HCT116 (cell line): ENCODE data around the gene FBXL7. TPM values are rescaled to one million over a fixed set of nuclear protein-coding genes. Genes with fewer than 3 reads are reported as not detected.

Experiments used
- ATAC-seq: fragments of 200-7000 bp; cut with Tn5 transposase; 2 replicates; pipeline ENCODE4 v1.9.1; 2020; ENCODE audit warnings: mild to moderate bottlenecking, moderate library complexity
- BruUV-seq: library from RNA; stranded (reverse); fragments of 400-500 nt; replicated peaks from 2 replicates; lab custom pipeline; 2021; lab: Mats Ljungman, UMichigan
- CTCF ChIA-PET: fragments of 300-600 bp; sonication (Branson Sonifier 250); formaldehyde crosslinking; loops from one replicate; lab custom pipeline; 2021; ENCODE audit warnings: antibody characterized with exemption; lab: Charles Lee
- POLR2A ChIA-PET: fragments of 300-600, 350-600 bp; sonication (Branson Sonifier 250); formaldehyde crosslinking; loops from one replicate; lab custom pipeline; 2021; ENCODE audit warnings: antibody characterized with exemption; lab: Charles Lee
- RAD21 ChIA-PET, 2 experiments: fragments of 300-600 bp; sonication (Branson Sonifier 250); formaldehyde crosslinking; loops; one replicate each; lab custom pipeline; 2023; ENCODE audit warnings: low total read pairs in 2 of 2; ENCODE audit not compliant: uncharacterized antibody in 2 of 2, unreplicated experiment in 2 of 2, low non-redundant PET in 1 of 2; lab: Charles Lee
- DNase-seq: peaks from one replicate; pipeline ENCODE4 v3.0.0-alpha.2; 2010; ENCODE audit warnings: low read depth, low spot score
- H2AFZ ChIP-seq: fragments of 200-600 bp; shearing (Covaris generic), sonication (generic); 2 replicates; pipeline ENCODE4 v1.6.1; 2017; ENCODE audit warnings: low read depth, mixed run types, mixed read lengths, antibody characterized with exemption, low read length; ENCODE audit not compliant: poor library complexity, severe bottlenecking
- H3K27ac ChIP-seq: 2 replicates; pipeline ENCODE4 v1.5.1; 2012; ENCODE audit warnings: low read depth, low read length
- H3K27me3 ChIP-seq: fragments of 200-600 bp; sonication (generic); 2 replicates; pipeline ENCODE4 v1.6.1; 2016; ENCODE audit warnings: mixed run types, low read length, mixed read lengths; ENCODE audit not compliant: insufficient read depth
- H3K36me3 ChIP-seq, 2 experiments: fragments of 200-500 bp in 1 of 2; fragments of 200-600 bp in 1 of 2; sonication (Bioruptor generic) in 1 of 2; sonication (generic) in 1 of 2; 2 replicates each; pipeline versions ENCODE4 v1.5.1 to v1.6.1; 2014 to 2016; ENCODE audit warnings: low read length in 2 of 2, inconsistent platforms in 1 of 2, mixed read lengths in 1 of 2, mixed run types in 1 of 2; ENCODE audit not compliant: insufficient read depth in 2 of 2, control insufficient read depth in 1 of 2
- H3K4me1 ChIP-seq, 2 experiments: fragments of 200-600 bp in 1 of 2; sonication (generic) in 1 of 2; 2 replicates each; pipeline versions ENCODE4 v1.5.1 to v1.6.1; 2012 to 2017; ENCODE audit warnings: low read length in 2 of 2, inconsistent platforms in 1 of 2, mild to moderate bottlenecking in 1 of 2, mixed read lengths in 1 of 2, mixed run types in 1 of 2, moderate library complexity in 1 of 2; ENCODE audit not compliant: insufficient read depth in 2 of 2, control insufficient read depth in 1 of 2
- H3K4me2 ChIP-seq: fragments of 200-600 bp; sonication (generic); 2 replicates; pipeline ENCODE4 v1.6.1; 2017; ENCODE audit warnings: mixed run types, low read length, mixed read lengths
- H3K4me3 ChIP-seq, 2 experiments: fragments of 200-600 bp in 1 of 2; sonication (generic) in 1 of 2; replicated peaks in 1 of 2; 2 replicates each; pipeline ENCODE4 v1.5.1; 2011 to 2016; ENCODE audit warnings: low read length in 2 of 2, control low read depth in 1 of 2, low read depth in 1 of 2, mild to moderate bottlenecking in 1 of 2, mixed read lengths in 1 of 2, mixed run types in 1 of 2
- H3K79me2 ChIP-seq: fragments of 200-600 bp; sonication (generic); 2 replicates; pipeline ENCODE4 v1.6.1; 2017; ENCODE audit warnings: mild to moderate bottlenecking, mixed run types, low read length, moderate library complexity, mixed read lengths; ENCODE audit not compliant: insufficient read depth
- H3K9ac ChIP-seq: fragments of 200-600 bp; sonication (generic); 2 replicates; pipeline ENCODE4 v1.6.1; 2016; ENCODE audit warnings: low read length, mixed read lengths
- H3K9me2 ChIP-seq: fragments of 200-600 bp; sonication (generic), shearing (Covaris generic); 2 replicates; pipeline ENCODE4 v1.6.1; 2017; ENCODE audit warnings: mixed run types, mild to moderate bottlenecking, moderate library complexity; ENCODE audit not compliant: insufficient read depth
- H3K9me3 ChIP-seq, 2 experiments: fragments of 200-500 bp in 1 of 2; fragments of 200-600 bp in 1 of 2; sonication (Bioruptor generic) in 1 of 2; sonication (generic) in 1 of 2; 2 replicates each; pipeline ENCODE4 v1.6.1; 2014 to 2017; ENCODE audit warnings: low read length in 2 of 2, mixed read lengths in 2 of 2, inconsistent platforms in 1 of 2, low read depth in 1 of 2, mild to moderate bottlenecking in 1 of 2, mixed run types in 1 of 2, moderate library complexity in 1 of 2; ENCODE audit not compliant: control insufficient read depth in 1 of 2, insufficient read depth in 1 of 2
- H4K20me1 ChIP-seq: fragments of 200-600 bp; sonication (generic), shearing (Covaris generic); 2 replicates; pipeline ENCODE4 v1.6.1; 2017; ENCODE audit warnings: mixed run types, mild to moderate bottlenecking, moderate library complexity; ENCODE audit not compliant: insufficient read depth
- CBX3 ChIP-seq: IDR thresholded peaks from 2 replicates; pipeline ENCODE4 v1.6.1; 2012; ENCODE audit warnings: low read depth
- CEBPB ChIP-seq: IDR thresholded peaks from 2 replicates; pipeline ENCODE4 v1.6.1; 2012; ENCODE audit warnings: low read depth
- ELF1 ChIP-seq: IDR thresholded peaks from 2 replicates; pipeline ENCODE4 v1.6.1; 2012; ENCODE audit warnings: low read depth, borderline replicate concordance
- EZH2phosphoT487 ChIP-seq: fragments of 200-600 bp; IDR thresholded peaks from 2 replicates; pipeline ENCODE4 v1.6.1; 2018; ENCODE audit warnings: antibody characterized with exemption, borderline replicate concordance
- RAD21 ChIP-seq: IDR thresholded peaks from 2 replicates; pipeline ENCODE4 v1.6.1; 2012; ENCODE audit warnings: low read depth, mild to moderate bottlenecking
- REST ChIP-seq: IDR thresholded peaks from 2 replicates; pipeline ENCODE4 v1.6.1; 2012; ENCODE audit warnings: low read depth
- SIN3A ChIP-seq: IDR thresholded peaks from 2 replicates; pipeline ENCODE4 v1.6.1; 2012; ENCODE audit warnings: low read depth
- SP1 ChIP-seq: IDR thresholded peaks from 2 replicates; pipeline ENCODE4 v1.6.1; 2012; ENCODE audit warnings: low read depth
- TCF7L2 ChIP-seq: IDR thresholded peaks from 2 replicates; pipeline ENCODE4 v1.7.0; 2011; ENCODE audit warnings: borderline replicate concordance, inconsistent platforms; ENCODE audit not compliant: insufficient read depth, insufficient read length; ENCODE audit errors: extremely low read depth
- ZFX ChIP-seq: fragments of 450-650 bp; IDR thresholded peaks from 2 replicates; pipeline ENCODE4 v1.6.1; 2017
- intact Hi-C: fragments of 100-400 bp; cut with micrococcal nuclease; formaldehyde crosslinking; loops from 2 replicates; pipeline ENCODE4 v1.10.0; 2022
- total RNA-seq: library from RNA; stranded (reverse); gene quantifications from one replicate; pipeline ENCODE4 v1.2.1, GENCODE V29; 2021; ENCODE audit not compliant: unreplicated experiment
- TF ChIP-seq, protein P1 (sequence below): IDR thresholded peaks from 2 replicates; pipeline ENCODE4 v1.6.1; 2012

Gene FBXL7
- total RNA-seq, 1 experiment from 2014 or later = 0.05 TPM

DNA sequence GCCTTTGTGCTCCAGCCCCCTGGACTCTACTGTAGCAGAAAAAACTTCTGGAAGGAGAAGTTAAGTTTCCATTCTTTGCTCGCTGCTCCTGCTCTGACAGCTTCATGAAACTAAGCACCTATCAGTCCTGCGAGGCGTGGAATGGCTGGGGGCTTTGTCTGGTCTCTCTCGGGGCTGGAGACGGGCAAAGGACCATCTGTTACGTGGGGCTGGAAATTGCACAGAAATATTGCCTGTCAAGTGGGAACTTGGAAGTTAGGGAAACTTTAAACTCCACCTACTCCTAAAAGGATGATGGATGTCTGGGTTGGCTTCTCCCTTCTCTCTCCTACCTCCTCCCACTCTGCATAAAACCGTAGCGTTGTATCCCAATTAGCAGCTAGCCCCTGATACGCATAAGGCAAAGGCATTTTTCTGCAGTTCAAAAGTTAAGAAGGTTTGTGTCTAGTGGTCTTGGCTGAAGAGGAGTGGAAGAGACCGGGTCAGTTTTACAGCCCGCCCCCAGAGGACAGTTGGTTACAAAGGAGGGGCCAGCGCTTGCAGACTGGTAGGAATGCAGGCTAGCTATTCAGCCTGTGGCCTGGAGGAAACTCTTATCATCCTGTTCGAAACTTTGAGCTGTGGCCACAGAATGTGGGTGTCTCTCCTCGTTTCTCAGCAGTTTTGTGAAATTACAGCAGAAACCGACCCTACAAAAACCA, 1.3 kb downstream of the FBXL7 start (continued):
- TF ChIP-seq REST (no peak), SP1 (no peak)

- H4K20me1 ChIP-seq = no peaks in the 10 kb centered on the region
- no peak overlapping the region for H3K4me2 ChIP-seq
- no peak overlapping the region for H3K27ac ChIP-seq
- no peaks in the 10 kb centered on the region for H3K27me3 ChIP-seq
- ChIA-PET CTCF (no interaction called here), RAD21 (no interaction called here), POLR2A (no interaction called here)
- ATAC-seq = no peak
- no TSS peak for BruUV-seq
- H3K9ac ChIP-seq = no peak overlapping the region
- no peaks in the 10 kb centered on the region for H3K9me2 ChIP-seq
- no peaks in the 10 kb centered on the region for H3K4me1 ChIP-seq
- intact Hi-C loops = no loop called here
- no peaks in the 10 kb centered on the region for H3K79me2 ChIP-seq
- no peaks in the 10 kb centered on the region for H3K36me3 ChIP-seq
- TF ChIP-seq SIN3A (no peak), TCF7L2 (no peak), ELF1 (no peak), CBX3 (no peak), CEBPB (no peak), RAD21 (no peak), ZFX (no peak), REST (no peak), EZH2phosphoT487 (no peak)
- TF ChIP-seq, protein P1, sequence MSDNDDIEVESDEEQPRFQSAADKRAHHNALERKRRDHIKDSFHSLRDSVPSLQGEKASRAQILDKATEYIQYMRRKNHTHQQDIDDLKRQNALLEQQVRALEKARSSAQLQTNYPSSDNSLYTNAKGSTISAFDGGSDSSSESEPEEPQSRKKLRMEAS = no peak
- no peaks in the 10 kb centered on the region; a peak in 2 of 4 replicates for H3K9me3 ChIP-seq
- no peak overlapping the region for H3K4me3 ChIP-seq
- no peak overlapping the region for H2AFZ ChIP-seq
- no peak for DNase-seq
These were observed 2.2 kb downstream of the FBXL7 start for GRCh38 chr5:15502208-15502607.
